H9 (cell line): Measurements from ENCODE around the gene CREB5. TPM values are rescaled to one million over a fixed set of nuclear protein-coding genes. Genes with fewer than 3 reads are reported as not detected.

Experiments used
- DNase-seq: peaks from one replicate; pipeline ENCODE4 v3.0.0-alpha.2; 2017
- H2AFZ ChIP-seq: one replicate; pipeline ENCODE4 v1.6.1; 2013; ENCODE audit warnings: mild to moderate bottlenecking, low read length, control low read depth, moderate library complexity
- H2AK5ac ChIP-seq: 2 replicates; pipeline ENCODE4 v1.6.1; 2013; ENCODE audit warnings: low read length, control low read depth, mixed read lengths; ENCODE audit not compliant: insufficient read length
- H2BK120ac ChIP-seq: one replicate; pipeline ENCODE4 v1.6.1; 2013; ENCODE audit warnings: low read depth, mild to moderate bottlenecking, low read length, control low read depth, inconsistent platforms; ENCODE audit not compliant: poor library complexity, severe bottlenecking
- H2BK12ac ChIP-seq: 2 replicates; pipeline ENCODE4 v1.6.1; 2013; ENCODE audit warnings: low read length, control low read depth, mixed read lengths, low read depth; ENCODE audit not compliant: insufficient read length
- H2BK15ac ChIP-seq: 2 replicates; pipeline ENCODE4 v1.6.1; 2013; ENCODE audit warnings: low read depth, low read length, control low read depth
- H2BK20ac ChIP-seq: one replicate; pipeline ENCODE4 v1.6.1; 2013; ENCODE audit warnings: low read depth, mild to moderate bottlenecking, low read length, control low read depth, inconsistent platforms; ENCODE audit not compliant: poor library complexity, severe bottlenecking
- H2BK5ac ChIP-seq: 2 replicates; pipeline ENCODE4 v1.6.1; 2013; ENCODE audit warnings: low read length, control low read depth, mixed read lengths; ENCODE audit not compliant: insufficient read length
- H3K14ac ChIP-seq: 2 replicates; pipeline ENCODE4 v1.6.1; 2013; ENCODE audit warnings: low read length, control low read depth; ENCODE audit not compliant: insufficient read depth
- H3K18ac ChIP-seq: 2 replicates; pipeline ENCODE4 v1.6.1; 2013; ENCODE audit warnings: low read depth, mild to moderate bottlenecking, mixed read lengths, low read length, control low read depth; ENCODE audit not compliant: insufficient read length
- H3K23ac ChIP-seq: 2 replicates; pipeline ENCODE4 v1.6.1; 2013; ENCODE audit warnings: low read length, control low read depth, mixed read lengths, low read depth; ENCODE audit not compliant: insufficient read length
- H3K23me2 ChIP-seq: 2 replicates; pipeline ENCODE4 v1.6.1; 2013; ENCODE audit warnings: low read depth, mild to moderate bottlenecking, mixed read lengths, low read length, control low read depth; ENCODE audit not compliant: insufficient read length, poor library complexity, severe bottlenecking
- H3K27ac ChIP-seq: 2 replicates; pipeline ENCODE4 v1.5.1; 2013; ENCODE audit warnings: low read length, control low read depth, mixed read lengths, low read depth; ENCODE audit not compliant: insufficient read length
- H3K27me3 ChIP-seq: 2 replicates; pipeline ENCODE4 v1.6.1; 2013; ENCODE audit warnings: low read length, control low read depth, inconsistent platforms; ENCODE audit not compliant: insufficient read depth
- H3K4ac ChIP-seq: 2 replicates; pipeline ENCODE4 v1.6.1; 2013; ENCODE audit warnings: low read depth, mild to moderate bottlenecking, control low read depth, inconsistent platforms, low read length, moderate library complexity
- H3K4me1 ChIP-seq: 2 replicates; pipeline ENCODE4 v1.6.1; 2013; ENCODE audit warnings: low read length, control low read depth, inconsistent platforms; ENCODE audit not compliant: insufficient read depth
- H3K4me2 ChIP-seq: 2 replicates; pipeline ENCODE4 v1.6.1; 2013; ENCODE audit warnings: low read length, control low read depth, mixed read lengths; ENCODE audit not compliant: insufficient read length, insufficient read depth
- H3K56ac ChIP-seq: 2 replicates; pipeline ENCODE4 v1.6.1; 2013; ENCODE audit warnings: low read depth, mild to moderate bottlenecking, mixed read lengths, low read length, control low read depth; ENCODE audit not compliant: insufficient read length
- H3K79me1 ChIP-seq: 2 replicates; pipeline ENCODE4 v1.6.1; 2013; ENCODE audit warnings: low read depth, mild to moderate bottlenecking, moderate library complexity, low read length, control low read depth, inconsistent platforms; ENCODE audit not compliant: insufficient read depth, poor library complexity, severe bottlenecking
- H3K79me2 ChIP-seq: 2 replicates; pipeline ENCODE4 v1.6.1; 2013; ENCODE audit warnings: low read length, control low read depth, inconsistent platforms; ENCODE audit not compliant: insufficient read depth
- H3K9ac ChIP-seq: 2 replicates; pipeline ENCODE4 v1.6.1; 2013; ENCODE audit warnings: low read length, control low read depth, mixed read lengths; ENCODE audit not compliant: insufficient read length; ENCODE audit errors: extremely low read depth
- H3K9me3 ChIP-seq: one replicate; pipeline ENCODE4 v1.6.1; 2013; ENCODE audit warnings: low read depth, low read length, inconsistent platforms; ENCODE audit not compliant: control insufficient read depth
- H3T11ph ChIP-seq: one replicate; pipeline ENCODE4 v1.6.1; 2013; ENCODE audit warnings: mild to moderate bottlenecking, low read length, control low read depth, inconsistent platforms
- H4K20me1 ChIP-seq: one replicate; pipeline ENCODE4 v1.6.1; 2013; ENCODE audit not compliant: control insufficient read depth, insufficient read length, insufficient read depth
- H4K5ac ChIP-seq: 2 replicates; pipeline ENCODE4 v1.6.1; 2013; ENCODE audit warnings: low read depth, mild to moderate bottlenecking, mixed read lengths, low read length, control low read depth; ENCODE audit not compliant: insufficient read length
- H4K8ac ChIP-seq: replicated peaks from 2 replicates; pipeline ENCODE4 v1.6.1; 2013; ENCODE audit warnings: low read length, control low read depth, mixed read lengths, low read depth; ENCODE audit not compliant: insufficient read length
- H4K91ac ChIP-seq: 2 replicates; pipeline ENCODE4 v1.6.1; 2013; ENCODE audit warnings: low read depth, mild to moderate bottlenecking, moderate library complexity, mixed read lengths, low read length, control low read depth; ENCODE audit not compliant: insufficient read length
- H3K27ac Mint-ChIP-seq, 3 experiments: 2 replicates in 2 of 3; 3 replicates in 1 of 3; pipeline ENCODE4 v1.8.0; 2020 to 2021; ENCODE audit warnings: mixed read lengths in 3 of 3, mild to moderate bottlenecking in 1 of 3, moderate library complexity in 1 of 3
- H3K27me3 Mint-ChIP-seq: 2 replicates; pipeline ENCODE4 v1.8.0; 2021; ENCODE audit warnings: low read depth, mild to moderate bottlenecking, moderate library complexity, mixed read lengths
- H3K36me3 Mint-ChIP-seq, 3 experiments: 2 replicates in 2 of 3; 3 replicates in 1 of 3; pipeline ENCODE4 v1.8.0; 2020 to 2021; ENCODE audit warnings: low read depth in 3 of 3, mixed read lengths in 3 of 3; ENCODE audit not compliant: insufficient read depth in 1 of 3
- H3K4me1 Mint-ChIP-seq, 2 experiments: 2 replicates each; pipeline ENCODE4 v1.8.0; 2020; ENCODE audit warnings: mixed read lengths in 2 of 2
- H3K4me3 Mint-ChIP-seq, 2 experiments: 2 replicates in 1 of 2; 3 replicates in 1 of 2; pipeline ENCODE4 v1.8.0; 2020 to 2021; ENCODE audit warnings: mild to moderate bottlenecking in 2 of 2, mixed read lengths in 2 of 2, moderate library complexity in 1 of 2
- H3K9me3 Mint-ChIP-seq, 2 experiments: 2 replicates in 1 of 2; 3 replicates in 1 of 2; pipeline ENCODE4 v1.8.0; 2020; ENCODE audit warnings: mild to moderate bottlenecking in 2 of 2, mixed read lengths in 2 of 2, moderate library complexity in 1 of 2
- WGBS: extraction: QIAGEN DNeasy Blood & Tissue Kit; methylation state at CpG from one replicate; pipeline ENCODE4 v1.1.7; 2013; ENCODE audit warnings: missing lambda C conversion rate, low lambda C conversion rate, mixed read lengths; ENCODE audit not compliant: insufficient read length; ENCODE audit errors: extremely low coverage; 5-methylcytosine and 5-hydroxymethylcytosine counted together
- total RNA-seq: library from RNA; stranded (reverse); gene quantifications from 2 replicates; pipeline ENCODE4 v1.2.1, GENCODE V29; 2021
- TF ChIP-seq, protein P1 (sequence below): fragments of 200-600 bp; sonication (generic); conservative IDR thresholded peaks from 3 replicates; pipeline ENCODE4 v1.8.0; 2021; ENCODE audit warnings: antibody characterized with exemption, mild to moderate bottlenecking

Gene CREB5
- total RNA-seq, 1 experiment from 2014 or later: 4.0 TPM

DNA sequence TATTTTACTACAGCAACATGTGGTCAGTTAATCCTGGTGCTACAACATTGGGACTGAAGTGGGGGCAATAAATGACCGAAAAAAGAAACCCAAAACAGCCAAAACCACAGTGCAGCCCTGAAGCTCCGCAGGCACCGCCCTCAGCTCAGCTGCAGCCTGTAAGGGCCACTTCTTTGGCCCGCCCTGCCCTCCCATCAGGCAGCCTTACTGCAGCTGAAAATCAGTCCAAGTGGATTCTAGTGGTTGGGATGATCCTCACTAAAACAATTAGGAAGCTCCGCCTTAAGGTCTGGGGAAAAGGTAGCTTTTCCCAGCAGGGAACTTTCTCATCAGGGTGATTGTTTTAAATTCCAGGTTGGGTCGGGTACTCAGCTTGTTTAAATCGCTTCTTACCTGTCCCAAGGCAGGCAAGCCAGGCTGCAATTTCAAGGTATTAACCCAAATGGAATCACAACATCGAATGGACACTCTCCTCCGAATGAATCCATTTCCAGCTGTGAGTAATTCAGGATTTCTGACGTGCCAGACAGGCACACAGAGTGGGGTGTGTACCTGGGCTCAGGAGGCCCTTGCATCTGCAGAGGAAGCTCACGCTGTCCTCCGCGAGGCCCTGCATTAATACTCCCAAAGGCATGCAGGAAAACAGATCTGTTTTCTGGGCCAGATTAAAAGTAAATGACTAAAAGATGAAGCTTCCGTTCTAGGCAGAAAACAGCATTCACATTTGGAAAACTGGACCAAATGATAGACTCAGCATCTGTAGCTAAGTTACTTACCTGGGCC is 104.3 kb downstream of the CREB5 start:
- Histone ChIP-seq H3K27me3 (no peaks in the 10 kb centered on the region), H2BK5ac (no peak overlapping the region), H2BK15ac (no peak overlapping the region), H3K27ac (no peak overlapping the region), H3T11ph (no peak overlapping the region), H4K20me1 (no peaks in the 10 kb centered on the region), H3K14ac (no peak overlapping the region), H3K18ac (no peak overlapping the region), H4K91ac (no peak overlapping the region), H3K79me2 (no peaks in the 10 kb centered on the region), H3K23ac (no peak overlapping the region), H4K8ac (no peak overlapping the region), H3K23me2 (no peaks in the 10 kb centered on the region), H2BK120ac (no peak overlapping the region), H3K9ac (no peak overlapping the region), H3K79me1 (no peaks in the 10 kb centered on the region), H3K9me3 (no peaks in the 10 kb centered on the region), H3K4me1 (peaks cover 14% of the 10 kb centered on the region), H2AFZ (no peak overlapping the region), H2BK12ac (no peak overlapping the region), H3K4me2 (peak overlapping the region; percentile 18), H2AK5ac (no peak overlapping the region), H3K4ac (no peak overlapping the region), H3K56ac (no peak overlapping the region), H4K5ac (no peak overlapping the region), H2BK20ac (no peak overlapping the region)
- peak; percentile 65 for DNase-seq
- H3K27me3 Mint-ChIP-seq: peaks cover 3% of the 10 kb centered on the region; the same call in 1 of the 2 replicates
- no peaks in the 10 kb centered on the region for H3K9me3 Mint-ChIP-seq
- no CpG with 5 or more reads among the region's 14 CpGs for WGBS
- peak overlapping the region in 2 of 3 experiments; percentile 23 to 52; a peak in 4 of 7 replicates for H3K27ac Mint-ChIP-seq
- peak overlapping the region in 1 of 2 experiments; percentile 21; a peak in 1 of 5 replicates for H3K4me3 Mint-ChIP-seq
- TF ChIP-seq, protein P1, sequence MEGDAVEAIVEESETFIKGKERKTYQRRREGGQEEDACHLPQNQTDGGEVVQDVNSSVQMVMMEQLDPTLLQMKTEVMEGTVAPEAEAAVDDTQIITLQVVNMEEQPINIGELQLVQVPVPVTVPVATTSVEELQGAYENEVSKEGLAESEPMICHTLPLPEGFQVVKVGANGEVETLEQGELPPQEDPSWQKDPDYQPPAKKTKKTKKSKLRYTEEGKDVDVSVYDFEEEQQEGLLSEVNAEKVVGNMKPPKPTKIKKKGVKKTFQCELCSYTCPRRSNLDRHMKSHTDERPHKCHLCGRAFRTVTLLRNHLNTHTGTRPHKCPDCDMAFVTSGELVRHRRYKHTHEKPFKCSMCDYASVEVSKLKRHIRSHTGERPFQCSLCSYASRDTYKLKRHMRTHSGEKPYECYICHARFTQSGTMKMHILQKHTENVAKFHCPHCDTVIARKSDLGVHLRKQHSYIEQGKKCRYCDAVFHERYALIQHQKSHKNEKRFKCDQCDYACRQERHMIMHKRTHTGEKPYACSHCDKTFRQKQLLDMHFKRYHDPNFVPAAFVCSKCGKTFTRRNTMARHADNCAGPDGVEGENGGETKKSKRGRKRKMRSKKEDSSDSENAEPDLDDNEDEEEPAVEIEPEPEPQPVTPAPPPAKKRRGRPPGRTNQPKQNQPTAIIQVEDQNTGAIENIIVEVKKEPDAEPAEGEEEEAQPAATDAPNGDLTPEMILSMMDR: no peak
- no peaks in the 10 kb centered on the region for H3K36me3 Mint-ChIP-seq
- H3K4me1 Mint-ChIP-seq: peaks cover 24 to 25% of the 10 kb centered on the region in 2 experiments
